B cell (primary cell): Measurements from ENCODE around the gene SLC6A16. TPM values are rescaled to one million over a fixed set of nuclear protein-coding genes. Genes with fewer than 3 reads are reported as not detected.

Experiments used
- ATAC-seq: fragments of 200-7000 bp; cut with Tn5 transposase; one replicate; pipeline ENCODE4 v1.10.0; 2021; ENCODE audit warnings: low read depth, mild to moderate bottlenecking, moderate number of reproducible peaks, moderate library complexity
- CTCF ChIA-PET: fragments of 350-600 bp; sonication (Branson Sonifier 250); formaldehyde crosslinking; loops from one replicate; lab custom pipeline; 2021; ENCODE audit warnings: antibody characterized with exemption, inconsistent platforms; lab: Charles Lee
- POLR2A ChIA-PET: fragments of 350-600 bp; sonication (Branson Sonifier 250); formaldehyde crosslinking; loops from one replicate; lab custom pipeline; 2021; ENCODE audit warnings: antibody characterized with exemption; lab: Charles Lee
- DNase-seq: peaks from one replicate; pipeline ENCODE4 v3.0.0; 2013
- H2AFZ ChIP-seq: 2 replicates; pipeline ENCODE4 v1.6.1; 2012; ENCODE audit warnings: mild to moderate bottlenecking, low read depth, low read length; ENCODE audit not compliant: insufficient read depth, poor library complexity, severe bottlenecking
- H3K27ac ChIP-seq, 2 donors: 1 replicate in 1 of 2; 2 replicates in 1 of 2; pipeline ENCODE4 v1.5.1; 2012 to 2013; ENCODE audit warnings: low read length in 2 of 2, mild to moderate bottlenecking in 2 of 2, moderate library complexity in 1 of 2
- H3K27me3 ChIP-seq, 4 experiments: fragments of 200-600 bp in 1 of 4; sonication (generic) in 1 of 4; replicated peaks in 1 of 4; 1 replicate in 2 of 4; 2 replicates in 2 of 4; pipeline versions ENCODE4 v1.6.1 to v1.7.0; 2013 to 2016; ENCODE audit warnings: low read length in 3 of 4, mild to moderate bottlenecking in 2 of 4, mixed read lengths in 1 of 4, moderate library complexity in 1 of 4; ENCODE audit not compliant: insufficient read depth in 4 of 4, control insufficient read depth in 3 of 4; ENCODE audit errors: control extremely low read depth in 1 of 4
- H3K36me3 ChIP-seq, 2 experiments: replicated peaks in 1 of 2; 1 replicate in 1 of 2; 2 replicates in 1 of 2; pipeline versions ENCODE4 v1.6.1 to v1.7.1; 2013; ENCODE audit warnings: low read length in 1 of 2; ENCODE audit not compliant: insufficient read depth in 2 of 2, control insufficient read depth in 1 of 2; ENCODE audit errors: control extremely low read depth in 1 of 2, extremely low read depth in 1 of 2
- H3K4me1 ChIP-seq, 2 donors: fragments of 200-600 bp in 1 of 2; sonication (generic) in 1 of 2; 1 replicate in 1 of 2; 2 replicates in 1 of 2; pipeline versions ENCODE4 v1.5.1 to v1.6.1; 2013 to 2017; ENCODE audit warnings: low read length in 2 of 2; ENCODE audit not compliant: control insufficient read depth in 2 of 2, insufficient read depth in 2 of 2
- H3K4me2 ChIP-seq: replicated peaks from 2 replicates; pipeline ENCODE3; 2012; ENCODE audit warnings: mild to moderate bottlenecking, low read depth, low read length; ENCODE audit not compliant: poor library complexity, severe bottlenecking
- H3K4me3 ChIP-seq, 5 experiments: fragments of 200-600 bp in 1 of 5; sonication (generic) in 1 of 5; 1 replicate in 3 of 5; 2 replicates in 2 of 5; pipeline versions ENCODE4 v1.5.1 to v1.7.0; 2011 to 2016; ENCODE audit warnings: low read length in 4 of 5, mild to moderate bottlenecking in 4 of 5, low read depth in 2 of 5, control low read depth in 1 of 5, moderate library complexity in 1 of 5; ENCODE audit not compliant: insufficient read depth in 1 of 5; ENCODE audit errors: control extremely low read depth in 1 of 5, extremely low read depth in 1 of 5
- H3K79me2 ChIP-seq: fragments of 200-600 bp; sonication (generic); one replicate; pipeline ENCODE4 v1.6.0; 2016; ENCODE audit warnings: low read length; ENCODE audit not compliant: control insufficient read depth, insufficient read depth
- H3K9ac ChIP-seq: fragments of 200-600 bp; sonication (generic); 2 replicates; pipeline ENCODE4 v1.6.1; 2017; ENCODE audit warnings: mild to moderate bottlenecking, low read length, moderate library complexity
- H3K9me3 ChIP-seq, 3 donors: one replicate each; pipeline versions ENCODE4 v1.6.1 to v1.7.1; 2013; ENCODE audit warnings: low read length in 2 of 3; ENCODE audit not compliant: control insufficient read depth in 2 of 3, insufficient read depth in 1 of 3; ENCODE audit errors: control extremely low read depth in 1 of 3
- H4K20me1 ChIP-seq: 2 replicates; pipeline ENCODE4 v1.6.0; 2012; ENCODE audit warnings: mild to moderate bottlenecking, low read length; ENCODE audit not compliant: insufficient read depth, control insufficient read depth, poor library complexity, severe bottlenecking
- H3K27ac Mint-ChIP-seq: one replicate; pipeline ENCODE4 v1.8.0; 2021; ENCODE audit warnings: mixed read lengths
- H3K27me3 Mint-ChIP-seq: one replicate; pipeline ENCODE4 v1.8.0; 2021; ENCODE audit warnings: mixed read lengths
- H3K4me1 Mint-ChIP-seq: one replicate; pipeline ENCODE4 v1.8.0; 2021; ENCODE audit warnings: mixed read lengths
- H3K4me3 Mint-ChIP-seq: one replicate; pipeline ENCODE4 v1.8.0; 2021; ENCODE audit warnings: mixed read lengths
- H3K9me3 Mint-ChIP-seq: one replicate; pipeline ENCODE4 v1.8.0; 2022; ENCODE audit warnings: mixed read lengths; ENCODE audit not compliant: insufficient read depth
- CTCF ChIP-seq: fragments of 200-600 bp; IDR thresholded peaks from one replicate; pipeline ENCODE4 v1.8.0; 2022; ENCODE audit warnings: antibody characterized with exemption, mild to moderate bottlenecking
- EZH2 ChIP-seq: IDR thresholded peaks from 2 replicates; pipeline ENCODE4 v1.6.1; 2012; ENCODE audit warnings: borderline replicate concordance, low read depth, mild to moderate bottlenecking, moderate library complexity, low read length; ENCODE audit not compliant: insufficient read depth, poor library complexity, severe bottlenecking
- WGBS: methylation state at CpG from one replicate; pipeline ENCODE4 v1.1.5; 2013; ENCODE audit warnings: missing lambda C conversion rate; ENCODE audit not compliant: insufficient coverage; 5-methylcytosine and 5-hydroxymethylcytosine counted together
- intact Hi-C: fragments of 100-400 bp; cut with micrococcal nuclease; formaldehyde crosslinking; loops from one replicate; pipeline ENCODE4 v1.10.0; 2022
- polyA plus RNA-seq: library from polyadenylated mRNA; depleted of rRNA; stranded (reverse); fragments of >200 nt; gene quantifications from 2 replicates; pipeline ENCODE4 v1.2.3, GENCODE V29; 2012
- total RNA-seq, 2 donors: library from RNA; stranded (reverse); fragments of 120-200 nt in 1 of 2; gene quantifications; 1 replicate in 1 of 2; 2 replicates in 1 of 2; pipeline versions ENCODE4 v1.2.3 to v1.2.4, GENCODE V29; 2013 to 2022

SLC6A16 gene
- total and polyA plus RNA-seq, 2 donors (not counting 1 experiment from before 2014, with no cell fraction given) = 22.3 to 68.4 TPM

- peaks cover 73% of the 10 kb centered on the region for H3K4me1 Mint-ChIP-seq
- peak; percentile 0 for ATAC-seq
These were observed 16.1 kb upstream of the SLC6A16 start for GRCh38 chr19:49340865-49341718.

More at GRCh38 chr19:49340865-49341718, 16.1 kb upstream of the SLC6A16 start:
- H3K27me3 ChIP-seq = no peaks in the 10 kb centered on the region
- POLR2A ChIA-PET = interaction anchor here (0.6 to 5.6 kb wide), 23 partner anchors 8 to 137 kb away, joined by 3 to 72 read pairs (median 11); partner anchors contain the start of genes ALDH16A1, KASH5 and TEAD2
- peak overlapping the region; percentile 32 for H3K9ac ChIP-seq
- H4K20me1 ChIP-seq = peaks cover 40% of the 10 kb centered on the region
- intact Hi-C loops = loop anchor here (1.0 to 2.0 kb wide), 8 partner anchors 10 to 128 kb away; partner anchors contain the start of gene DKKL1
- H3K36me3 ChIP-seq = peaks cover 0 to 63% of the 10 kb centered on the region in 2 experiments
- H2AFZ ChIP-seq = no peak overlapping the region
- no peak for DNase-seq
- H3K79me2 ChIP-seq = peaks cover 33% of the 10 kb centered on the region
- H3K27me3 Mint-ChIP-seq = no peaks in the 10 kb centered on the region
- TF ChIP-seq CTCF (no peak), EZH2 (no peak)
- H3K4me1 ChIP-seq = peaks cover 52 to 77% of the 10 kb centered on the region in 2 donors
- CTCF ChIA-PET = interaction anchor here (0.5 to 2.6 kb wide), 17 partner anchors 9 to 190 kb away, joined by 3 to 25 read pairs (median 5); partner anchors contain the start of genes PIH1D1 and SLC6A16
- H3K9me3 ChIP-seq = peaks cover 0 to 28% (median 15%) of the 10 kb centered on the region in 3 donors
- H3K9me3 Mint-ChIP-seq = no peaks in the 10 kb centered on the region
- peak overlapping the region; percentile 80 for H3K4me3 Mint-ChIP-seq
- H3K27ac Mint-ChIP-seq = peak overlapping the region; percentile 95
- 89% methylated on average over 6 of the region's 11 CpGs for WGBS
- H3K27ac ChIP-seq = peak overlapping the region; percentile 89 to 93
- H3K4me3 ChIP-seq = peak overlapping the region in 2 of 5 experiments; percentile 15 to 18
- H3K4me2 ChIP-seq = peak overlapping the region; percentile 100
